Measurements from ENCODE around the gene SH2D3A. TPM values are rescaled to one million over a fixed set of nuclear protein-coding genes. Genes with fewer than 3 reads are reported as not detected.

Gene SH2D3A
- total RNA-seq, 1 experiment from 2014 or later, result 17.9 TPM

- peak overlapping the region in 1 of 3 experiments; percentile 11; a peak in 1 of 7 replicates for H3K27ac Mint-ChIP-seq
- Histone ChIP-seq H4K20me1 (ENCODE audit: control insufficient read depth, insufficient read depth, insufficient read length) (no peaks in the 10 kb centered on the region), H2AFZ (ENCODE audit: low read length) (no peak overlapping the region), H3K56ac (ENCODE audit: insufficient read length, low read depth, low read length) (no peak overlapping the region), H2BK20ac (ENCODE audit: low read depth, low read length, poor library complexity, severe bottlenecking) (no peak overlapping the region), H3K14ac (ENCODE audit: insufficient read depth, low read length) (no peak overlapping the region), H2AK5ac (ENCODE audit: insufficient read length, low read length) (no peak overlapping the region), H3K27ac (ENCODE audit: insufficient read length, low read depth, low read length) (no peak overlapping the region), H3K23ac (ENCODE audit: insufficient read length, low read depth, low read length) (no peak overlapping the region), H3K9me3 (ENCODE audit: control insufficient read depth, low read depth, low read length) (no peaks in the 10 kb centered on the region), H2BK5ac (ENCODE audit: insufficient read length, low read length) (no peak overlapping the region), H3K27me3 (ENCODE audit: insufficient read depth, low read length) (no peaks in the 10 kb centered on the region), H3K9ac (ENCODE audit: extremely low read depth, insufficient read length, low read length) (no peak overlapping the region), H3K4me1 (ENCODE audit: insufficient read depth, low read length) (no peaks in the 10 kb centered on the region; the same call in 1 of the 2 replicates), H3K18ac (ENCODE audit: insufficient read length, low read depth, low read length) (no peak overlapping the region), H3K23me2 (ENCODE audit: insufficient read length, low read depth, low read length, poor library complexity, severe bottlenecking) (no peaks in the 10 kb centered on the region), H2BK120ac (ENCODE audit: low read depth, low read length, poor library complexity, severe bottlenecking) (no peak overlapping the region), H3K79me1 (ENCODE audit: insufficient read depth, low read depth, low read length, poor library complexity, severe bottlenecking) (no peaks in the 10 kb centered on the region), H2BK15ac (ENCODE audit: low read depth, low read length) (no peak overlapping the region), H4K5ac (ENCODE audit: insufficient read length, low read depth, low read length) (no peak overlapping the region), H3K4me2 (ENCODE audit: insufficient read depth, insufficient read length, low read length) (no peak overlapping the region), H3K4ac (ENCODE audit: low read depth, low read length) (no peak overlapping the region), H3T11ph (ENCODE audit: low read length) (no peak overlapping the region), H4K91ac (ENCODE audit: insufficient read length, low read depth, low read length) (no peak overlapping the region), H3K79me2 (ENCODE audit: insufficient read depth, low read length) (no peaks in the 10 kb centered on the region), H4K8ac (replicated peaks; ENCODE audit: insufficient read length, low read depth, low read length) (no peak overlapping the region), H2BK12ac (ENCODE audit: insufficient read length, low read depth, low read length) (no peak overlapping the region)
- DNase-seq, result peak; percentile 48
- peak overlapping the region in 1 of 2 experiments; percentile 55; a peak in 1 of 5 replicates for H3K4me3 Mint-ChIP-seq
- H3K36me3 Mint-ChIP-seq (ENCODE audit: insufficient read depth in 1 of 3, low read depth in 3 of 3), result peaks cover 0 to 4% (median 3%) of the 10 kb centered on the region in 3 experiments; a peak in 3 of 7 replicates
- peaks cover 7 to 11% of the 10 kb centered on the region in 2 experiments; a peak in 4 of 5 replicates for H3K9me3 Mint-ChIP-seq
- peak; percentile 53; the same call in 2 of the 3 replicates for TF ChIP-seq CTCF (conservative IDR thresholded peaks at IDR 0.05)
- H3K4me1 Mint-ChIP-seq, result peaks cover 0 to 26% of the 10 kb centered on the region in 2 experiments
- H3K27me3 Mint-ChIP-seq (ENCODE audit: low read depth), result peaks cover 18% of the 10 kb centered on the region
- WGBS (ENCODE audit: extremely low coverage, insufficient read length, low lambda C conversion rate), result no CpG with 5 or more reads among the region's 10 CpGs
Observed at GRCh38 chr19:6717036-6717435, 50.2 kb downstream of the SH2D3A start.
